Neural progenitor cell (in vitro differentiated cells): ENCODE measurements around the gene DMTF1.

Experiments
- EZH2 ChIP-seq: fragments of 200-600 bp; sonication (generic); IDR thresholded peaks from 2 replicates; pipeline ENCODE4 v1.6.1; 2017; ENCODE audit warnings: antibody characterized with exemption, mild to moderate bottlenecking, moderate library complexity
- EZH2phosphoT487 ChIP-seq: fragments of 200-600 bp; sonication (generic); IDR thresholded peaks from 2 replicates; pipeline ENCODE4 v1.6.1; 2017; ENCODE audit warnings: antibody characterized with exemption
- TF ChIP-seq, protein P1 (sequence below): fragments of 200-600 bp; sonication (generic); IDR thresholded peaks from 2 replicates; pipeline ENCODE4 v1.5.1; 2017; ENCODE audit warnings: antibody characterized with exemption, mild to moderate bottlenecking

DNA sequence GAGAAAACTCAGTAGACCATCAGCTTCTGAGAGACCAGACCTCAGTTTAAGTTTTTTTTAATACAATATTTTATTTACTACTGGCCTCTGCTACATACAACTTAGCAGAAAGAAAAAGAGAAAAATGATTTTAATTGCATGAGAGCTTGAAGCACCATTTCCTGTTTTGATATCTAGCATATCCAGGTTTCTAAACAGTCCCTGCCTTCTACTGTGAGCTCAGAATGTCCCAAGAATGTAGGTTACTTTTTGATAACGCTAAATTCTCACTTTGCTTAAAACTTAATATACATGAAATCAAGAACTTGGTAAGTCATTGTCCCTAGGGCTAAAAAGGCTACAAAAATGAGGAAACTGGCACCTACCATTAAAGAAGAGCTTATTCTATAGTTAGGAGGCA is 60.2 kb downstream of the DMTF1 start:
- TF ChIP-seq, protein P1, sequence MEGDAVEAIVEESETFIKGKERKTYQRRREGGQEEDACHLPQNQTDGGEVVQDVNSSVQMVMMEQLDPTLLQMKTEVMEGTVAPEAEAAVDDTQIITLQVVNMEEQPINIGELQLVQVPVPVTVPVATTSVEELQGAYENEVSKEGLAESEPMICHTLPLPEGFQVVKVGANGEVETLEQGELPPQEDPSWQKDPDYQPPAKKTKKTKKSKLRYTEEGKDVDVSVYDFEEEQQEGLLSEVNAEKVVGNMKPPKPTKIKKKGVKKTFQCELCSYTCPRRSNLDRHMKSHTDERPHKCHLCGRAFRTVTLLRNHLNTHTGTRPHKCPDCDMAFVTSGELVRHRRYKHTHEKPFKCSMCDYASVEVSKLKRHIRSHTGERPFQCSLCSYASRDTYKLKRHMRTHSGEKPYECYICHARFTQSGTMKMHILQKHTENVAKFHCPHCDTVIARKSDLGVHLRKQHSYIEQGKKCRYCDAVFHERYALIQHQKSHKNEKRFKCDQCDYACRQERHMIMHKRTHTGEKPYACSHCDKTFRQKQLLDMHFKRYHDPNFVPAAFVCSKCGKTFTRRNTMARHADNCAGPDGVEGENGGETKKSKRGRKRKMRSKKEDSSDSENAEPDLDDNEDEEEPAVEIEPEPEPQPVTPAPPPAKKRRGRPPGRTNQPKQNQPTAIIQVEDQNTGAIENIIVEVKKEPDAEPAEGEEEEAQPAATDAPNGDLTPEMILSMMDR: no peak
- no peak for TF ChIP-seq EZH2
- no peak for TF ChIP-seq EZH2phosphoT487
